A549 treated with RU486 at 1 μM for 4 hours (cell line): Measurements from ENCODE around the gene GMEB1. TPM values are rescaled to one million over a fixed set of nuclear protein-coding genes. Genes with fewer than 3 reads are reported as not detected.

Experiments
- total RNA-seq: library from RNA; stranded (reverse); fragments of 200-300 nt; extraction: Qiagen RNA extraction; gene quantifications from 5 replicates; pipeline ENCODE4 v1.2.3, GENCODE V29; 2022; ENCODE audit warnings: low read depth

The GMEB1 gene, protein sequence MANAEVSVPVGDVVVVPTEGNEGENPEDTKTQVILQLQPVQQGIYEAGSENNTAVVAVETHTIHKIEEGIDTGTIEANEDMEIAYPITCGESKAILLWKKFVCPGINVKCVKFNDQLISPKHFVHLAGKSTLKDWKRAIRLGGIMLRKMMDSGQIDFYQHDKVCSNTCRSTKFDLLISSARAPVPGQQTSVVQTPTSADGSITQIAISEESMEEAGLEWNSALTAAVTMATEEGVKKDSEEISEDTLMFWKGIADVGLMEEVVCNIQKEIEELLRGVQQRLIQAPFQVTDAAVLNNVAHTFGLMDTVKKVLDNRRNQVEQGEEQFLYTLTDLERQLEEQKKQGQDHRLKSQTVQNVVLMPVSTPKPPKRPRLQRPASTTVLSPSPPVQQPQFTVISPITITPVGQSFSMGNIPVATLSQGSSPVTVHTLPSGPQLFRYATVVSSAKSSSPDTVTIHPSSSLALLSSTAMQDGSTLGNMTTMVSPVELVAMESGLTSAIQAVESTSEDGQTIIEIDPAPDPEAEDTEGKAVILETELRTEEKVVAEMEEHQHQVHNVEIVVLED
- 5.6 to 7.3 TPM (median 6.4 TPM) in 5 replicates for total RNA-seq

DNA sequence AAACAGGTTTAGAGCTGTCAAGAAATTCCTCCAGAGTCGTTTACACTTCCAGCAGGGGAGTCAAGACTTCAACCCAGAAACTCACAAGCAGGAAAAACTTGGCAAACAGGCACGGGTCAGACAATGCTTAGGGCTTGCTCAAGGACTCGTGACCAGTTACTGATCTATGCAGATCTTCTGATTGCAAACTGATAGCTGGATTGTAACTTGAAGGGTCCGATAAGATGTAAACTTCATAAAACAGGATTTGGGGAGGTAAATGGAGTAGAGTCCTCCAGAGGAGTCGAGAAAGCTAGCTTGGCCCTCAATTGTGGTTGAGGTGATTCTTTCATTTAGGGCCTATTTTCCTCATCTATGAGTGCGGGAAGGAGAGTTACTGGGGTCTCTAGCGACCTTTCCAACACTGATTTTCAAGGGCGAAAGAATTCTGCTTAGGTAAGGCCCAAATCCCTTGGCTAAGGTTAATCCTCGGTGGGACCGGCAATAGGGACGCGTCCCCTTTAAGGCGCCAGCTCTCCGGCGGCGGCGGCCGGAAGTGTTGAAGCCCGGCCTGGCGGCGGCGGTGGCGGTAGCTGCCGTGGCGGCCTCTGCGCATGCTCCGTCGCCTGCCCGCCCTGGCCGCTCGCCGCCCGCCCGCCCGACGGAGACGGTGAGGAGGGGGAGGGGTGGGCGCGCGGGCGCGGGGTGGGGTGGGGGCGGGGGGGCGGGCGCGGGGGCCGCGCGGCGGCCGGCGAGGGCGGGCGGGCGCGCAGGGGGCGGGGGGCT, at the start of gene GMEB1:
Gene GMEB1 (plus strand): TSS at position 594 of the 765 bp plus-strand sequence. CDS start 14,829 bp downstream, outside the sequence.

DNA sequence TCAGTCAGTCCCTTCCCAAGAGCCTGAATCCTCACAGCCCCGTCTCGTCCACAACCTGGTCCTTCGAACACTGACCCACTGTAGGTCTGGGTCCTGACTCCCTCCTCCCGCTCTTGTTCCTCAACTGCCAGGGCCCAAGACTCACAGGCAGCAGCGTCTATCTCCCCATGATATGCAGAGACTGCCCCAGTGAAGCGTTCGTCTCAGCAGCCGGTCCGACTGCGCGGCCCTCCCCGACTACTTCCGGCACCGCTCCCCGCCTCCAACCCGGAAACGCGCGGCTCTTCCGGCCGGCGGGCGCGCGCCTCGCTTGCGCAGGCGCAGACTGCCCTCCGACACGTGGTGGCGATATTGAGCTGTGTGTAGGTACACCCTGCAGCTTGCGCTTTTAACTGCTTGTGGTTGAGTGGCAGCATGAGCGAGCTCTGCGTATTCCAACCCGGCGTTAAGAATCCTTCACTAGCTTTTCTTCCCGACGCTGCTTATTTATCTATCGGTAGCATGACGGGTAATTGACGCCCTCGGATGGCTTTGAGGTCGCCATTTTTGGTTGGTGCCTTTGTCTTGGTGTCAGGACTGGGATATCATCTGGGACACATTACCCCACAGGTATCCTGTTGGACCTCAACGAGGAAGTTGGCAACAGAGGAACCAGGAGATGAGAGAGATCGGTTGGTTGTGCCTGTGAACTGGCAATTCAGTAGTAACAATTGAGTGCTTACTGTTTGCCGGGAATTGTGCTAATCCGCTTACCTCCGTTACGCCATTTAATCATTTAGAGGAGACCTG, 25.5 kb upstream of the GMEB1 start, which contains the start of gene TAF12:
Gene TAF12 (minus strand): TSS at position 221 of the 789 bp plus-strand sequence. CDS start 20,986 bp downstream, outside the sequence.

DNA sequence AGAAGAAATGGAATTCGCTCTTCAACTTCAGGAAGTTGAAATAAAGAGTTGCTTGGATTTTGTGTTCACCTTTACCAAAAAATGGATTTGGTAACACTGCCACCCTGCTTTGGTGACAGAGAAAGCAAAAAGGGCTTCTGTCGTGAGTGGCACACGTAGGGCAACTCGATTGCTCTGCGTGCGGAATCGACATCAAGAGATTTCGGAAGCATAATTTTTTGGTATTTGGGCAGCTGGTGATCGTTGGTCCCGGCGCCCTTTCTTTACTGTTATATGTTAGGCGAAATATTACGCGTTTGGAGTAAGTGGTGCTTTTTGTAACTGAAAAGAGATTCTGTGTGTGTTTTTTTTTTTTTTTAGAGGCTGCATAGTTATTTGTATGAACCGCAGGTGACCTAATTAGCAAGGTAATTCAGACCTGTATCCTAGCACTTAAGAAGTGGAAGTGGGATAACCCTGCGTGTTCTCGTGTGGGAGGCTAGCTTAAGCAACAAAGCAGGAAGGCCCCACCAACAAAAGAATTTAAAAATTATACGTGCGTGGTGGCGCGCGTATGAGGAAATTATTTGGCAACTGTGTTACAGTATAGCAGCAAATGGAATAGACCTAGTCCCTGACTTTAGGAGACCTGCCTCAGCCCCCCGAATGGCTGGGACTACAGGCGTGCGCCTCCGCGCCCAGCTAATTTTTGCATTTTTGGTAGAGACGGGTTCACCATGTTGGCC, 19.9 kb upstream of the GMEB1 start, which contains the start of gene RNU11:
Gene RNU11 (plus strand): TSS at position 127 of the 725 bp plus-strand sequence.

DNA sequence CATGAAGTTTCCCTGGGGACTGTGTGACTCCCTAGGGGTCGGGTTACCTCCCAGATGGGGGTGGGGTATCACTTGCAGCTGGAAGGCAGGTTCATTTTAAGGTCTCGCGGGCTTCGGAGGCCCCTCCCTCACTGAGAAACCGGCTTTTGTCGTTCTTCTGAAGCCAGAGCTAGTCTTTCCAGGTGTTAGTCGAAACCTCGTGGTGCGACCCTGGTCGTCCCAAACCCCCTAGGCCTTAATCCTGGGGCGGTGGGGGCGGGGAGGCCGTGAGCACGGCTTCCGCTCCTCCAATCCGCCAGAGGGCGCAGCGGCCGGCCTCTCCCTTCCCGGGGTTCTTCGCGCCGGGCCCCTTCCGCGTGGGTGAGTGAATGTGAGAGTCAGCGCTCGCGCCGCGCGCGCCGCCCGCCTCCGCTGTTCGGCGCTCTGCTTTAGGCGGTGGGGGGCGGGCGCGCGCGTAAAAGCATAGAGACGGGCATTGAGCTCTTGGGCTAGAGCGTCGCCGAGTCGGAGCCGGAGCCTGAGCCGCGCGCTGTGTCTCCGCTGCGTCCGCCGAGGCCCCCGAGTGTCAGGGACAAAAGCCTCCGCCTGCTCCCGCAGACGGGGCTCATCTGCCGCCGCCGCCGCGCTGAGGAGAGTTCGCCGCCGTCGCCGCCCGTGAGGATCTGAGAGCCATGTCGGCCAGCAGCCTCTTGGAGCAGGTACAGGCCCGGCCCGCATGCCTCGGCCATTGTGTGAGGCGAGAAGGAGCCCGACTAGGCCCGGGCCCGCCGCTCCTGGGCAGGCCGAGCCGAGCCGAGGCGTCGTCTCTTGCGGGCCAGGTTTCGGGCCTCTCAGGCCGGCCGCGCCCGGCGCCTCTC, 68.1 kb downstream of the GMEB1 start, which contains the start of gene YTHDF2:
Gene YTHDF2 (plus strand): TSS at position 491 of the 857 bp plus-strand sequence. CDS start 181 bp downstream, at position 672.

Other genes with a start within 250 kb of the GMEB1 start
- gene RCC1, start 162.7 kb upstream of the GMEB1 start, total RNA-seq = 75.3 to 82.4 TPM (median 80.5 TPM) in 5 replicates
- gene TRNAU1AP, start 115.7 kb upstream of the GMEB1 start, total RNA-seq = 19.5 to 23.8 TPM (median 22.9 TPM) in 5 replicates
- 1.9 to 2.3 TPM (median 2.2 TPM) in 5 replicates for gene RAB42, start 76.5 kb upstream of the GMEB1 start, total RNA-seq
- 13.3 to 14.2 TPM (median 14.0 TPM) in 5 replicates for gene TAF12, start 25.7 kb upstream of the GMEB1 start, total RNA-seq
- not detected in 5 replicates for gene RNU11, start 20.2 kb upstream of the GMEB1 start, total RNA-seq
- gene YTHDF2, start 68.2 kb downstream of the GMEB1 start, total RNA-seq = 51.7 to 59.5 TPM (median 55.6 TPM) in 5 replicates
- 0.02 to 0.14 TPM (median 0.03 TPM) in 5 replicates for gene OPRD1, start 143.4 kb downstream of the GMEB1 start, total RNA-seq
- 4.4 to 6.3 TPM (median 5.8 TPM) in 5 replicates for gene EPB41, start 245.8 kb downstream of the GMEB1 start, total RNA-seq